ENCODE results near the gene LDLR.
"Not testable (repeated sequence)": the region's sequence is repeated elsewhere in the genome, so short reads cannot be mapped to it uniquely, and the experiment has no call there.

The LDLR gene

GRCh38 chr19:11174336-11174735, 85.1 kb downstream of the LDLR start:
- DNase-seq (ENCODE audit: low spot score), result no peak

- DNase-seq (ENCODE audit: low spot score), result no peak
Observed at GRCh38 chr19:11175920-11176319, 86.7 kb downstream of the LDLR start.

GRCh38 chr19:11176466-11177193, 87.4 kb downstream of the LDLR start:
- DNase-seq (ENCODE audit: low spot score), result no peak

GRCh38 chr19:11177592-11177991, 88.3 kb downstream of the LDLR start:
- no peak for DNase-seq (ENCODE audit: low spot score)

- DNase-seq (ENCODE audit: low spot score), result not testable (repeated sequence)
Observed at GRCh38 chr19:11179145-11179465, 89.8 kb downstream of the LDLR start.

- no peak for DNase-seq (ENCODE audit: low spot score)
Observed at GRCh38 chr19:11179716-11180297, 90.5 kb downstream of the LDLR start.

GRCh38 chr19:11180346-11180745, 91.1 kb downstream of the LDLR start:
- DNase-seq (ENCODE audit: low spot score), result no peak

- not testable (repeated sequence) for DNase-seq (ENCODE audit: low spot score)
Observed at GRCh38 chr19:11180975-11181374, 91.7 kb downstream of the LDLR start.

GRCh38 chr19:11181488-11181887, 92.2 kb downstream of the LDLR start:
- DNase-seq (ENCODE audit: low spot score), result no peak
